ENCODE data around the gene GALNT12.

The GALNT12 gene

GRCh38 chr9:98881356-98881755 is 73.9 kb downstream of the GALNT12 start:
- no peak for DNase-seq (ENCODE audit: low spot score)
- no peak overlapping the region for H3K4me3 ChIP-seq
- no peak for TF ChIP-seq CTCF (IDR thresholded peaks at IDR 0.05)
- peak overlapping the region in 1 of 2 donors; percentile 70 for H3K27ac ChIP-seq

DNA sequence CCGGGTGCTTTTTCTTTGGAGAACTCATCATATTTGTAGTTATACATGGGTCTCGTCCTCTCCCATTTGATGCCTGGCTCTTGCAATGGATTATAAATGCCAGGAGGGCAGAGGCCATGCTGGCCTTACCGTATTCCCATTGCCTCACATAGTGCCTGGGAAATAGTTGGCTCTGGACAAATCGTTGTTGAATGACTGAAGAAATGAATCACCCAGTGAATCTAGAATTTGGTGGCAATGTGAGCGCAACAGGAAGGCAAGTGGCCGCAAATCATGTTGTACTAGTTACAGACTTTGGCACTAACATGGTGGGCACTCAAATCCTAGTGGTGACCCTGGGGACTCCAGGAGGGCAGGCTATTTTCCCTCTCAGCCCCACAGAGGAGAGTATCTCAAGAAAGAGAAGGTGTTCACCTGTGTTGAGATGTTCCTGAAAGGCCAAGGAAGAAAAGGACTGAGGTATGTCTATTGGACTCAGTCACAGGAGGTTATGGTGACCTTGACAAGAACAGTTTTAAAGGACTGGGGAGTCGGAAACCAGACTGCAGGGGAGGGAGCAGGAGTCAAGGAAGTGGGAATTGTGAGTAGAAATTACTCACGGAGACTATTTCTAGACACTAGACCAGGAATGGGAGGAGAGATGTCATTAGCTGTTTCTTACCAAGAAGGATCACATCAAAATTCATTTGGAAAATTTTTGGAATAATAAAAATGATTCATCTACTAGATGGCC is 74.5 kb downstream of the GALNT12 start:
- no peak for TF ChIP-seq CTCF (IDR thresholded peaks at IDR 0.05)
- peak overlapping the region; percentile 47 to 70 for H3K27ac ChIP-seq
- peak; percentile 69 for DNase-seq (ENCODE audit: low spot score)
- no peak overlapping the region for H3K4me3 ChIP-seq

DNA sequence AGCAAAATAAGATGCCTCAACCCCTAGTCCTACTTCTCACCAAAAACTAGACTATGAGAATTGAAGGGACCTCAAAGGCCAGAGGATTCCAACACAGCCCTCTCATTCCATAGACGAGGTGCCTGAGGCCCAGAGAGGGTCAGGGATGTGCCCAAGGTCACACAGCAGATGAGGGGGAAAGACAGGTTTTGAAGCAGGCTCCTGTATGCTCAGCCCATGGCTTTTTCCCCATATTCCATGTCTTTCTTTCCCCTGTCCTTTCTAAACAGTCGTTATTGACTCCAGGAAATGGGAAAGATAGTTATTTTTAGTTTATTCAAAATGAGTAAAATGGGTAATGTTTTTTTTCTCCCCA is 75.1 kb downstream of the GALNT12 start:
- peak; percentile 35 for DNase-seq (ENCODE audit: low spot score)
- H3K4me3 ChIP-seq, result no peak overlapping the region
- no peak for TF ChIP-seq CTCF (IDR thresholded peaks at IDR 0.05)
- peak overlapping the region; percentile 47 to 70 for H3K27ac ChIP-seq

GRCh38 chr9:98883276-98883675 is 75.8 kb downstream of the GALNT12 start:
- Histone ChIP-seq H3K27ac (no peak overlapping the region), H3K4me3 (no peak overlapping the region)
- TF ChIP-seq CTCF (IDR thresholded peaks at IDR 0.05), result no peak

GRCh38 chr9:98884849-98885248 is 77.4 kb downstream of the GALNT12 start:
- Histone ChIP-seq H3K4me3 (no peak overlapping the region), H3K27ac (peak overlapping the region in 1 of 2 donors; percentile 25)
- no peak for TF ChIP-seq CTCF (IDR thresholded peaks at IDR 0.05)
- peak; percentile 60 for DNase-seq (ENCODE audit: low spot score)

More at GRCh38 chr9:98883276-98883675, 75.8 kb downstream of the GALNT12 start:
- DNase-seq (ENCODE audit: low spot score), result peak; percentile 33

DNA sequence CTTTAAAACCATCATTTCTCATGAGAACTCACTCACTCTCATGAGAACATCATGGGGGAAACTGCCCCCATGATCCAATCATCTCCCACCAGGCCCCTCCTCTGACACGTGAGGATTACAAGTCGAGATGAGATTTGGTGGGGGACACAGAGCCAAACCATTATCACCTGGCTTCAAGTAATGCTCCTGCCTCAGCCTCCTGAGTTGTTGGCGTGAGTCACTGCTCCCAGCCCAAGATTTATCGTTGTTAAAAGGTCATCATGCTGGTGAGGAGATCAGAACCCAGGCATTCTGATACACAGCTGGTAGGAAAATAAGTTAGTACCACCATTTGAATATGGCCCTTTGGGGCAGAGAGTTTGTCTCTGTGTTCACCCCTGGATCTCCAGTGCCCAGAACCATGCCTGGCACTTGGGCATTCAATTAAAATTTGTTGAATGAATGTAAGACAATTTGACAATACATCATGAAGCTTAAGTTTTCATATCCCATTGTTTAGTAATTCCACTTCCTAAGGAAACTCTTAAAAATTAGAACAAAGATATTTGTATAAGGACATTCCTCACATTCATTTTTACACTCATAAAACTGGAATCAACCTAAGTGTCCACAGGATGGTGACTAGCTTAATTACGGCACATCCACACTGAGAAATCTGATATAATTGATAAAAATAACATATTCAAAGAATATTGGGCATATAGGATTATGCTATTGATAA is 78.3 kb downstream of the GALNT12 start:
- Histone ChIP-seq H3K4me3 (no peak overlapping the region), H3K27ac (peak overlapping the region in 1 of 2 donors; percentile 57)
- no peak for TF ChIP-seq CTCF (IDR thresholded peaks at IDR 0.05)
- DNase-seq (ENCODE audit: low spot score), result no peak

All from coronary artery (tissue), 2 donors.